ENCODE measurements around the gene TNF.

GRCh38 chr6:31559958-31560696 lies 15.2 kb upstream of the TNF start:
- TF ChIP-seq, protein P1, sequence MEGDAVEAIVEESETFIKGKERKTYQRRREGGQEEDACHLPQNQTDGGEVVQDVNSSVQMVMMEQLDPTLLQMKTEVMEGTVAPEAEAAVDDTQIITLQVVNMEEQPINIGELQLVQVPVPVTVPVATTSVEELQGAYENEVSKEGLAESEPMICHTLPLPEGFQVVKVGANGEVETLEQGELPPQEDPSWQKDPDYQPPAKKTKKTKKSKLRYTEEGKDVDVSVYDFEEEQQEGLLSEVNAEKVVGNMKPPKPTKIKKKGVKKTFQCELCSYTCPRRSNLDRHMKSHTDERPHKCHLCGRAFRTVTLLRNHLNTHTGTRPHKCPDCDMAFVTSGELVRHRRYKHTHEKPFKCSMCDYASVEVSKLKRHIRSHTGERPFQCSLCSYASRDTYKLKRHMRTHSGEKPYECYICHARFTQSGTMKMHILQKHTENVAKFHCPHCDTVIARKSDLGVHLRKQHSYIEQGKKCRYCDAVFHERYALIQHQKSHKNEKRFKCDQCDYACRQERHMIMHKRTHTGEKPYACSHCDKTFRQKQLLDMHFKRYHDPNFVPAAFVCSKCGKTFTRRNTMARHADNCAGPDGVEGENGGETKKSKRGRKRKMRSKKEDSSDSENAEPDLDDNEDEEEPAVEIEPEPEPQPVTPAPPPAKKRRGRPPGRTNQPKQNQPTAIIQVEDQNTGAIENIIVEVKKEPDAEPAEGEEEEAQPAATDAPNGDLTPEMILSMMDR (CRISPR knock-in tag; IDR thresholded peaks at IDR 0.05) = no peak
- TF ChIP-seq YEATS4 (CRISPR knock-in tag; IDR thresholded peaks at IDR 0.05; ENCODE audit: borderline replicate concordance) (no peak), RAD21 (CRISPR knock-in tag; IDR thresholded peaks at IDR 0.05) (no peak), PAX8 (CRISPR knock-in tag; IDR thresholded peaks at IDR 0.05; ENCODE audit: borderline replicate concordance) (no peak), REXO4 (CRISPR knock-in tag; IDR thresholded peaks at IDR 0.05; ENCODE audit: borderline replicate concordance) (no peak), EP300 (IDR thresholded peaks at IDR 0.05; ENCODE audit: low read depth in 2 of 2, low read length in 2 of 2) (no peak), EP300 (CRISPR knock-in tag; IDR thresholded peaks at IDR 0.05; ENCODE audit: borderline replicate concordance) (no peak), ZFP36 (IDR thresholded peaks at IDR 0.05; ENCODE audit: borderline replicate concordance, low read depth, low read length, partially characterized antibody) (no peak), ZNF121 (CRISPR knock-in tag; IDR thresholded peaks at IDR 0.05) (no peak), IRF2 (CRISPR knock-in tag; IDR thresholded peaks at IDR 0.05) (no peak), POLR2AphosphoS2 (IDR thresholded peaks at IDR 0.05; ENCODE audit: low read depth, low read length) (no peak)
- TF ChIP-seq, protein P2, sequence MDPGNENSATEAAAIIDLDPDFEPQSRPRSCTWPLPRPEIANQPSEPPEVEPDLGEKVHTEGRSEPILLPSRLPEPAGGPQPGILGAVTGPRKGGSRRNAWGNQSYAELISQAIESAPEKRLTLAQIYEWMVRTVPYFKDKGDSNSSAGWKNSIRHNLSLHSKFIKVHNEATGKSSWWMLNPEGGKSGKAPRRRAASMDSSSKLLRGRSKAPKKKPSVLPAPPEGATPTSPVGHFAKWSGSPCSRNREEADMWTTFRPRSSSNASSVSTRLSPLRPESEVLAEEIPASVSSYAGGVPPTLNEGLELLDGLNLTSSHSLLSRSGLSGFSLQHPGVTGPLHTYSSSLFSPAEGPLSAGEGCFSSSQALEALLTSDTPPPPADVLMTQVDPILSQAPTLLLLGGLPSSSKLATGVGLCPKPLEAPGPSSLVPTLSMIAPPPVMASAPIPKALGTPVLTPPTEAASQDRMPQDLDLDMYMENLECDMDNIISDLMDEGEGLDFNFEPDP (CRISPR knock-in tag; conservative IDR thresholded peaks at IDR 0.05) = no peak
